A549 (cell line): ENCODE data around the gene GNB5.

Experiments used
- CEBPB ChIP-seq, 2 experiments: fragments of >200 bp in 1 of 2; sonication (Bioruptor Twin) in 1 of 2; formaldehyde crosslinking in 1 of 2; IDR thresholded peaks; 2 replicates each; pipeline ENCODE4 v1.6.1; 2012 to 2016
- EP300 ChIP-seq, 2 experiments: fragments of >200 bp; sonication (Bioruptor Twin); formaldehyde crosslinking; IDR thresholded peaks; 2 replicates in 1 of 2; 3 replicates in 1 of 2; pipeline ENCODE4 v1.6.1; 2016 to 2017
- HDAC2 ChIP-seq: fragments of 200-600 bp; sonication (generic); IDR thresholded peaks from 2 replicates; pipeline ENCODE4 v1.6.1; 2016
- POLR2A ChIP-seq: IDR thresholded peaks from 2 replicates; pipeline ENCODE4 v1.6.1; 2012; ENCODE audit warnings: mild to moderate bottlenecking, low read length
- RCOR1 ChIP-seq: fragments of 150-350 bp; IDR thresholded peaks from 2 replicates; pipeline ENCODE4 v1.6.1; 2014; ENCODE audit warnings: antibody characterized with exemption, low read length, low read depth
- TF ChIP-seq, protein P1 (sequence below): fragments of >200 bp; sonication (Bioruptor Twin); formaldehyde crosslinking; IDR thresholded peaks from 3 replicates; pipeline ENCODE4 v1.5.1; 2016
- TF ChIP-seq, protein P2 (sequence below): IDR thresholded peaks from 2 replicates; pipeline ENCODE4 v1.6.1; 2012
- TF ChIP-seq, protein P3 (sequence below): fragments of >200 bp; sonication (Bioruptor Twin); formaldehyde crosslinking; IDR thresholded peaks from 2 replicates; pipeline ENCODE4 v1.6.1; 2016

DNA sequence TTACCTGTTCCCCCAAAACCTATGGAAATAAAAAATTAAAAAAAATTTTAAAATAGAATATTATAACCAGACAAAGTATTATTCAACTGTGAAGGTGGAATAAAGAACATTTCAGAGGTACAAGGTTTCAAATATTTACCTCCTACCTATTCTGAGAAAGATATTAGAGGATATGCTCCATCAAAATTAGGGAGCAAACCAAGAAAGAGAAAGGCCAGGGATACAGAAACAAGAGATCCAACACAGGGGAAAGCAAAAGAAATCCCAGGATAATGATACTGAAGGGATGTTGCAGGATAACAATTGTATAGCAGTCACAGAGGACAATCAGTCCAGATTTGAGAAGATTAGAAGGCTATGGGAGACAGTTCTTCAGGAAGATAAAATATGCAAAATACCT is 101.0 kb downstream of the GNB5 start:
- TF ChIP-seq HDAC2 (no peak), POLR2A (no peak), RCOR1 (no peak), CEBPB (IDR thresholded peaks at IDR 0.05) (no peak), EP300 (IDR thresholded peaks at IDR 0.05) (no peak)
- TF ChIP-seq, protein P1, sequence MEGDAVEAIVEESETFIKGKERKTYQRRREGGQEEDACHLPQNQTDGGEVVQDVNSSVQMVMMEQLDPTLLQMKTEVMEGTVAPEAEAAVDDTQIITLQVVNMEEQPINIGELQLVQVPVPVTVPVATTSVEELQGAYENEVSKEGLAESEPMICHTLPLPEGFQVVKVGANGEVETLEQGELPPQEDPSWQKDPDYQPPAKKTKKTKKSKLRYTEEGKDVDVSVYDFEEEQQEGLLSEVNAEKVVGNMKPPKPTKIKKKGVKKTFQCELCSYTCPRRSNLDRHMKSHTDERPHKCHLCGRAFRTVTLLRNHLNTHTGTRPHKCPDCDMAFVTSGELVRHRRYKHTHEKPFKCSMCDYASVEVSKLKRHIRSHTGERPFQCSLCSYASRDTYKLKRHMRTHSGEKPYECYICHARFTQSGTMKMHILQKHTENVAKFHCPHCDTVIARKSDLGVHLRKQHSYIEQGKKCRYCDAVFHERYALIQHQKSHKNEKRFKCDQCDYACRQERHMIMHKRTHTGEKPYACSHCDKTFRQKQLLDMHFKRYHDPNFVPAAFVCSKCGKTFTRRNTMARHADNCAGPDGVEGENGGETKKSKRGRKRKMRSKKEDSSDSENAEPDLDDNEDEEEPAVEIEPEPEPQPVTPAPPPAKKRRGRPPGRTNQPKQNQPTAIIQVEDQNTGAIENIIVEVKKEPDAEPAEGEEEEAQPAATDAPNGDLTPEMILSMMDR: no peak
- TF ChIP-seq, protein P2, sequence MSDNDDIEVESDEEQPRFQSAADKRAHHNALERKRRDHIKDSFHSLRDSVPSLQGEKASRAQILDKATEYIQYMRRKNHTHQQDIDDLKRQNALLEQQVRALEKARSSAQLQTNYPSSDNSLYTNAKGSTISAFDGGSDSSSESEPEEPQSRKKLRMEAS: no peak
- TF ChIP-seq, protein P3, sequence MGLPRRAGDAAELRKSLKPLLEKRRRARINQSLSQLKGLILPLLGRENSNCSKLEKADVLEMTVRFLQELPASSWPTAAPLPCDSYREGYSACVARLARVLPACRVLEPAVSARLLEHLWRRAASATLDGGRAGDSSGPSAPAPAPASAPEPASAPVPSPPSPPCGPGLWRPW: no peak
